Stimulated activated CD4-positive, alpha-beta T cell treated with anti-CD3 and anti-CD28 coated beads, Interleukin-1b, Interleukin-23, amount 100 ng/mL, for 1 hour (primary cell): ENCODE data around the gene UPB1.
"Not testable (repeated sequence)": the region's sequence is repeated elsewhere in the genome, so short reads cannot be mapped to it uniquely, and the experiment has no call there.

ENCODE experiments used
- DNase-seq, 2 donors: peaks; one replicate each; pipeline ENCODE4 v3.0.0-alpha.2; 2020; ENCODE audit warnings: low read depth in 2 of 2

The UPB1 gene

GRCh38 chr22:24532075-24532474, 36.9 kb downstream of the UPB1 start:
- DNase-seq, result no peak

- no peak for DNase-seq
Observed at GRCh38 chr22:24535348-24535747, 40.2 kb downstream of the UPB1 start.

- DNase-seq, result no peak
Observed at GRCh38 chr22:24536089-24536488, 41.0 kb downstream of the UPB1 start.

GRCh38 chr22:24540470-24540869, 45.3 kb downstream of the UPB1 start:
- DNase-seq, result no peak

GRCh38 chr22:24541681-24542515, 46.8 kb downstream of the UPB1 start:
- no peak for DNase-seq

GRCh38 chr22:24542641-24543040, 47.5 kb downstream of the UPB1 start:
- DNase-seq, result no peak

- DNase-seq, result no peak
Observed at GRCh38 chr22:24543185-24543601, 48.1 kb downstream of the UPB1 start.

GRCh38 chr22:24543679-24544243, 48.6 kb downstream of the UPB1 start:
- DNase-seq, result no peak

GRCh38 chr22:24548812-24549211, 53.7 kb downstream of the UPB1 start:
- DNase-seq, result no peak

- DNase-seq, result no peak
Observed at GRCh38 chr22:24550028-24550901, 55.1 kb downstream of the UPB1 start.

- no peak for DNase-seq
Observed at GRCh38 chr22:24550902-24551435, 55.8 kb downstream of the UPB1 start.

GRCh38 chr22:24552503-24553286, 57.6 kb downstream of the UPB1 start:
- not testable (repeated sequence) for DNase-seq

GRCh38 chr22:24553597-24554312, 58.6 kb downstream of the UPB1 start:
- DNase-seq, result no peak

- DNase-seq, result no peak
Observed at GRCh38 chr22:24554313-24555164, 59.4 kb downstream of the UPB1 start, which contains the start of gene GUCD1. Gene GUCD1, minus strand, starts transcription at chr22:24555138. Its CDS starts 147 bp downstream, at chr22:24554991.

GRCh38 chr22:24555165-24556039, 60.3 kb downstream of the UPB1 start, which contains the start of gene SNRPD3:
Gene SNRPD3, plus strand, starts transcription at chr22:24555999. Its CDS starts 1,676 bp downstream, at chr22:24557675.
- peak; percentile 99 to 100 for DNase-seq

GRCh38 chr22:24559471-24559870, 64.3 kb downstream of the UPB1 start:
- DNase-seq, result no peak

GRCh38 chr22:24563246-24563645, 68.1 kb downstream of the UPB1 start:
- DNase-seq, result no peak

GRCh38 chr22:24564376-24565058, 69.4 kb downstream of the UPB1 start:
- no peak for DNase-seq
